BE2C (cell line): ENCODE data around the gene GZMM.

Experiments
- DNase-seq: peaks from one replicate; pipeline ENCODE4 v3.0.0-alpha.2; 2020
- H3K27me3 ChIP-seq: fragments of 250-450 bp; sonication (Bioruptor Pico); 2 replicates; pipeline ENCODE4 v1.5.1; 2020; ENCODE audit warnings: mild to moderate bottlenecking
- H3K36me3 ChIP-seq: fragments of 250-450 bp; sonication (Bioruptor Pico); 2 replicates; pipeline ENCODE4 v1.5.1; 2020; ENCODE audit warnings: mild to moderate bottlenecking
- H3K4me1 ChIP-seq: fragments of 250-450 bp; sonication (Bioruptor Pico); 2 replicates; pipeline ENCODE4 v1.5.1; 2020
- H3K4me3 ChIP-seq: 2 replicates; pipeline ENCODE4 v1.5.1; 2011; ENCODE audit warnings: low read depth, low read length
- H3K9me3 ChIP-seq: fragments of 250-450 bp; sonication (Bioruptor Pico); 2 replicates; pipeline ENCODE4 v1.5.1; 2020
- TF ChIP-seq, protein P1 (sequence below): IDR thresholded peaks from 2 replicates; pipeline ENCODE4 v1.5.1; 2012; ENCODE audit warnings: mild to moderate bottlenecking, low read depth, low read length

GZMM gene

DNA sequence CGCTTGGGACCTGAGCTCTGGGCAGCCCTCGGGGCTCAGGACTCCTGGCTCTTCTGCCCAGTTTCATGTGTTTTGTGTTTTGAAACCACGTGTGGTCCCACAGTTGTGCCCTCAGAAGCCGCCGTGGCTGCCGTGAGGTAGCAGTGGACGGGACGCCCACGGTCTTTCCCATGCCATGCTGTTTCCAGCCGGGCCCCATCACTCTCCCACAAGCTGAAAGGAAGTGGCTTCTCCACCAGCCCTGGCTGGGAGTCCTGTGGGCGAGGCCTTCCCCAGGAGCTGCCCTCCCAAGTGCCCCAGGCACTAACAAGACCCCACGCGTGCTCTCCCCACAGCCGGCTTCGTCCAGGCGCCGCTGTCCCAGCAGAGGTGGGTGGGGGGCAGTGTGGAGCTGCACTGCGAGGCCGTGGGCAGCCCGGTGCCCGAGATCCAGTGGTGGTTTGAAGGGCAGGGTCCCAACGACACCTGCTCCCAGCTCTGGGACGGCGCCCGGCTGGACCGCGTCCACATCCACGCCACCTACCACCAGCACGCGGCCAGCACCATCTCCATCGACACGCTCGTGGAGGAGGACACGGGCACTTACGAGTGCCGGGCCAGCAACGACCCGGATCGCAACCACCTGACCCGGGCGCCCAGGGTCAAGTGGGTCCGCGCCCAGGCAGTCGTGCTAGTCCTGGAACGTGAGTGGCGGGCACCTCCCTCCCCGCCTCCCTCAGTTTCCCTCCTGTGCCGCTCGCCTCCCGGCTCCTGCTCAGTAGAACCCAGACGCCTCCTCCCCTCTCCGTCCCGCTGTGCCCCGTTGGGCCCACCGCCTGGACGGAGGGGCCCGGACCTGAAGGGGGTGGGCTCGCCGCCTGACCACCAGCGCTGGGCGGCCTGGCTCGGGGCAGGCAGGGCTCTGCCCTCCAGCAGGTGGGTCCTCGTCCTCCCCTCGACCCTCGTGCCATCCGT lies 33.9 kb downstream of the GZMM start:
- peaks cover 47% of the 10 kb centered on the region for H3K36me3 ChIP-seq
- H3K9me3 ChIP-seq: no peaks in the 10 kb centered on the region
- TF ChIP-seq, protein P1, sequence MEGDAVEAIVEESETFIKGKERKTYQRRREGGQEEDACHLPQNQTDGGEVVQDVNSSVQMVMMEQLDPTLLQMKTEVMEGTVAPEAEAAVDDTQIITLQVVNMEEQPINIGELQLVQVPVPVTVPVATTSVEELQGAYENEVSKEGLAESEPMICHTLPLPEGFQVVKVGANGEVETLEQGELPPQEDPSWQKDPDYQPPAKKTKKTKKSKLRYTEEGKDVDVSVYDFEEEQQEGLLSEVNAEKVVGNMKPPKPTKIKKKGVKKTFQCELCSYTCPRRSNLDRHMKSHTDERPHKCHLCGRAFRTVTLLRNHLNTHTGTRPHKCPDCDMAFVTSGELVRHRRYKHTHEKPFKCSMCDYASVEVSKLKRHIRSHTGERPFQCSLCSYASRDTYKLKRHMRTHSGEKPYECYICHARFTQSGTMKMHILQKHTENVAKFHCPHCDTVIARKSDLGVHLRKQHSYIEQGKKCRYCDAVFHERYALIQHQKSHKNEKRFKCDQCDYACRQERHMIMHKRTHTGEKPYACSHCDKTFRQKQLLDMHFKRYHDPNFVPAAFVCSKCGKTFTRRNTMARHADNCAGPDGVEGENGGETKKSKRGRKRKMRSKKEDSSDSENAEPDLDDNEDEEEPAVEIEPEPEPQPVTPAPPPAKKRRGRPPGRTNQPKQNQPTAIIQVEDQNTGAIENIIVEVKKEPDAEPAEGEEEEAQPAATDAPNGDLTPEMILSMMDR: no peak
- DNase-seq: no peak
- H3K27me3 ChIP-seq: no peaks in the 10 kb centered on the region
- peaks cover 7% of the 10 kb centered on the region for H3K4me1 ChIP-seq
- no peak overlapping the region for H3K4me3 ChIP-seq

DNA sequence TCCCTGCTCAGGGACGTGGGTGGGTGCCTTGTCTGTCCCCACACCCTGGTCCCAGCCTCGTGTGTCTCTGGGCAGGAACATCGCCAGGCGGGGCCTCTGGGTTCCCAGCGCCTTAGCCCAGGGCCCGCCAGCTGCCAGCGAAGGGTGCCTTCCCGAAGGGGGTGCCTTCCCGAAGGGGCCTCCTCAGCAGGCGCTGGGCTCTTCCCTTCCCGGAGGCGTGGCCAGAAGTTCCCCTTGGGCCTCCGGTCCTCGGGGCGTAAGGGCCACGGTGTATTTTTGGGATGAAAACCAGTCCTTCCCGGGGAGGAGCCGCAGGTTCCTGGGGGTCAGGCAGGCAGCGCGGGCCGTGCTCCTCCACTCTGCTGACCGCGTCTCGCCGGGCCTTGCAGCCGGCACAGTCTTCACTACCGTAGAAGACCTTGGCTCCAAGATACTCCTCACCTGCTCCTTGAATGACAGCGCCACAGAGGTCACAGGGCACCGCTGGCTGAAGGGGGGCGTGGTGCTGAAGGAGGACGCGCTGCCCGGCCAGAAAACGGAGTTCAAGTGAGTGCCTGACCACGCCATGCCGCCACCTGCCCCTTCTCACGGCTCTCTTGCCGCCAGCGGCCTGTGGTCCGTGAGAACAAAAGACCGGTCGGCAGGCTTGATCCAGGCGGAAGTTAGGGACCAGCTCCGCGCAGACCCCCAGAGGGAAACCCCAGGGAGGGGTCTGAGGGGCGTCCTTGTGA lies 35.4 kb downstream of the GZMM start:
- Histone ChIP-seq H3K4me3 (no peak overlapping the region), H3K36me3 (peaks cover 57% of the 10 kb centered on the region), H3K4me1 (peaks cover 7% of the 10 kb centered on the region), H3K27me3 (no peaks in the 10 kb centered on the region), H3K9me3 (no peaks in the 10 kb centered on the region)
- DNase-seq: no peak
- TF ChIP-seq, protein P1: no peak

DNA sequence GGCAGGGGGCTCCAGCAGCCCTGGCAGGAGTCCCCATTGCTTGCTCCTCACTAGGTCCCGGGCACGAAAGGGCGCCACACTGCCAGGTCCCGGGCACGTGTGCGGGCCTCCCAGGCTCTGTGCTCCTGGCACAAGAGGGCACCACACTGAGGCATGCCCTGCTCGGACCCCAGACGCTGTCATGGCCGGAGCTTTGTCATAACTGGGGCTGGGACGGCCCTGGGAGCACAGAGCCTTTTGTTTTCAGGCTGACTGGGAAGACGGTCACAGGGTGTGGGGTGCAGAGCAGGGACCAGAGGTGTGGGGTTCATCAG lies 35.9 kb downstream of the GZMM start:
- Histone ChIP-seq H3K27me3 (no peaks in the 10 kb centered on the region), H3K4me3 (no peak overlapping the region), H3K9me3 (no peaks in the 10 kb centered on the region), H3K4me1 (peaks cover 7% of the 10 kb centered on the region), H3K36me3 (peaks cover 57% of the 10 kb centered on the region)
- TF ChIP-seq, protein P1: no peak
- no peak for DNase-seq

DNA sequence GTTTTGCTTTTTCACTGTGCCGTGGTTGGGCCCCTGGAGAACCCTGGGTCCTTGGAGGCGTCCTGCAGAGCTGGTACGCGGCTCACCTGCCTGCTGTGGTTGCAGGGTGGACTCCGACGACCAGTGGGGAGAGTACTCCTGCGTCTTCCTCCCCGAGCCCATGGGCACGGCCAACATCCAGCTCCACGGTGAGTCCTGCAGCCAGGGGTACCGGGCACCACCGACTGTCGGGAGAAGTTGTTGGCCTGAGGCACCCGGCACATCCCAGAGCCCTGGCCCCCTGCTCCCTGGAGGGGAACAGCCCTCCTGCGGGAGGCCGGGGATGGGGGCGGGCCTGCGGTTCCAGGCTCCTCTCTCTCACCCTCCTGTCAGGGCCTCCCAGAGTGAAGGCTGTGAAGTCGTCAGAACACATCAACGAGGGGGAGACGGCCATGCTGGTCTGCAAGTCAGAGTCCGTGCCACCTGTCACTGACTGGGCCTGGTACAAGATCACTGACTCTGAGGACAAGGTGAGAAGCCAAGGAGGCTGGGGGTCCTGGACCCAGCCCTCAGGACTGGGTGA lies 36.5 kb downstream of the GZMM start:
- peaks cover 7% of the 10 kb centered on the region for H3K4me1 ChIP-seq
- no peak overlapping the region for H3K4me3 ChIP-seq
- TF ChIP-seq, protein P1: no peak
- H3K36me3 ChIP-seq: peaks cover 57% of the 10 kb centered on the region
- no peak for DNase-seq
- H3K9me3 ChIP-seq: no peaks in the 10 kb centered on the region
- no peaks in the 10 kb centered on the region for H3K27me3 ChIP-seq

DNA sequence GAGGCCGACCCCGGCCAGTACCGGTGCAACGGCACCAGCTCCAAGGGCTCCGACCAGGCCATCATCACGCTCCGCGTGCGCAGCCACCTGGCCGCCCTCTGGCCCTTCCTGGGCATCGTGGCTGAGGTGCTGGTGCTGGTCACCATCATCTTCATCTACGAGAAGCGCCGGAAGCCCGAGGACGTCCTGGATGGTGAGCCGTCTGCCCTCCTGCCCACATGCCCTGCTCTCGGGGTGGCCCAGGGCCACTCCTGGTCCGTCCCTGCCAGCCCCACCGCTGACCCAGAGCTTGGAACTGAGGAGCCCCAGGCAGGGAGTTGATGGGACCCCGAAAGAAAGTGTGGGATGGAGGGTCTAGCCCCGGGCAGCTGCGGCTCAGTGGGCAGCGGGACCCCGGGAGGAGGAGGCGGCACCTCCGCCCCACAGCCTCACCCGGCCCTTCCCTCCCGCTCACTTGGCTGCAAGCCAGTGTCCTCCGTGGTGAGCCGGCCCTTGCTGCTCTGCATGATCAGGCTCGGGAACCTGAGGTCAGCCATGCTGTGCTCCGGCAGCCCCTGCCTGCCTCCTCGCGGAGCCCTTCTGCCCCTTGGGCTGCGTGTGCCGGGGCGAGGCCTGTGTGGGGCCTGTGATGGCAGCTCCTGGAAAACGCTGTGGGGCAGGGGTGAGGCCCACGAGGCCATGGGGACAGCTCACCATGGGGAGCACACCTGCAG lies 37.7 kb downstream of the GZMM start:
- H3K4me3 ChIP-seq: no peak overlapping the region
- no peaks in the 10 kb centered on the region for H3K4me1 ChIP-seq
- DNase-seq: no peak
- TF ChIP-seq, protein P1: no peak
- no peaks in the 10 kb centered on the region for H3K27me3 ChIP-seq
- H3K36me3 ChIP-seq: peaks cover 53% of the 10 kb centered on the region
- no peaks in the 10 kb centered on the region for H3K9me3 ChIP-seq
